GM21528 (cell line): ENCODE measurements around the gene MDFIC.
A peak's percentile ranks its signal among the peaks of the same experiment; 100 is the strongest.

ENCODE experiments used
- ATAC-seq: cut with Tn5 transposase; IDR thresholded peaks from one replicate; pipeline ENCODE4 v1.9.1; 2021; ENCODE audit warnings: mild to moderate bottlenecking, moderate library complexity; ENCODE audit not compliant: unreplicated experiment, low FRiP score

The MDFIC gene

GRCh38 chr7:114944745-114945625 is 23.1 kb downstream of the MDFIC start:
- ATAC-seq = no peak

- ATAC-seq = no peak
Measured at GRCh38 chr7:114949231-114949630, 27.3 kb downstream of the MDFIC start.

- ATAC-seq = no peak
Measured at GRCh38 chr7:114952296-114952695, 30.4 kb downstream of the MDFIC start.

- ATAC-seq = no peak
Measured at GRCh38 chr7:114953724-114954123, 31.8 kb downstream of the MDFIC start.

- ATAC-seq = peak; percentile 51
Measured at GRCh38 chr7:114956702-114957101, 34.8 kb downstream of the MDFIC start.

- ATAC-seq = no peak
Measured at GRCh38 chr7:114957444-114957843, 35.5 kb downstream of the MDFIC start.

- peak; percentile 76 for ATAC-seq
Measured at GRCh38 chr7:114959931-114960330, 38.0 kb downstream of the MDFIC start.

GRCh38 chr7:114962441-114962840 is 40.5 kb downstream of the MDFIC start:
- no peak for ATAC-seq

GRCh38 chr7:114966156-114966555 is 44.3 kb downstream of the MDFIC start:
- ATAC-seq = no peak

GRCh38 chr7:114969096-114969495 is 47.2 kb downstream of the MDFIC start:
- no peak for ATAC-seq

- ATAC-seq = no peak
Measured at GRCh38 chr7:114970308-114970707, 48.4 kb downstream of the MDFIC start.

GRCh38 chr7:114970732-114971131 is 48.8 kb downstream of the MDFIC start:
- no peak for ATAC-seq

GRCh38 chr7:114972567-114972966 is 50.7 kb downstream of the MDFIC start:
- ATAC-seq = no peak

- ATAC-seq = no peak
Measured at GRCh38 chr7:114973147-114973546, 51.3 kb downstream of the MDFIC start.

- ATAC-seq = no peak
Measured at GRCh38 chr7:114975401-114975800, 53.5 kb downstream of the MDFIC start.

- no peak for ATAC-seq
Measured at GRCh38 chr7:114976666-114977065, 54.8 kb downstream of the MDFIC start.

- ATAC-seq = no peak
Measured at GRCh38 chr7:114977277-114977676, 55.4 kb downstream of the MDFIC start.

GRCh38 chr7:114979388-114979787 is 57.5 kb downstream of the MDFIC start:
- ATAC-seq = no peak

- no peak for ATAC-seq
Measured at GRCh38 chr7:114979803-114980507, 58.1 kb downstream of the MDFIC start.

GRCh38 chr7:114981323-114981722 is 59.4 kb downstream of the MDFIC start:
- ATAC-seq = no peak

- ATAC-seq = no peak
Measured at GRCh38 chr7:114985116-114985715, 63.3 kb downstream of the MDFIC start.
